ENCODE measurements around the gene ZBTB44. TPM values are rescaled to one million over a fixed set of nuclear protein-coding genes. Genes with fewer than 3 reads are reported as not detected.

The ZBTB44 gene
- total RNA-seq, 2 donors from 2014 or later, result 25.4 to 32.9 TPM

DNA sequence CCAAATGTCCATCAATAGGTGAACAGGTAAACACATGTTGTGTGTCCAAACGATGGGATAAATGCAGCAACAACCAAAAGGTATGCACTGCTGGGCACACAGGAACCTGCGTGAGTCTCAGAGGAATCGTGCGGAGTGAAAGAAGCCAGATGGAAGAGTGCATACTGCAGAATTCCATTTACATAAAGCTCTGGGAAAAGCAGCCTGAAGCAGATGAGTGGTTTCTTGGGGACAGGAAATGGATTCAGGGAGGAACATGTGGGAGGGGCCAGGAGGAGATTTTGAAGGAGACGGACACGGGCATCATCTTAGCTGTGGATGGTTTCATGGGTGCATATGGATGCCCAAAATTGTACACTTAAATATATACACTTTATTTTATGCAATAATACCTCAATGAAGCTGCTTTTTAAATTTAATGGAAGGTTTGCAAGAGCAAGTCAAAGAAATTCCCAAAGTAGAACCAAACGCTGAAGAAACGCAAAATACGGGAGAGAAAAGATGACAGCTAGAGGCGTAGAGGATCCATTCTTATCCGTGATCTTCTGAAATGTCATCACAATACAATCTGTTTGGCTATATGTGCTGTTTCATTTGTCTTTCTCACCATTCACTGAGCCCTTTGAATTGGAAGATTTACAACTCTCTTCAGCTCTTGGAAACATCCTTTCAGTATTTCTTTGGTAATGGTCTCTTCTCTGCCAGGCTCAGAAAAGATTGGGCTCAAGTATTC, 130.7 kb downstream of the ZBTB44 start:
- H3K27me3 ChIP-seq, result no peaks in the 10 kb centered on the region
- H3K4me1 ChIP-seq, result peaks cover 49% of the 10 kb centered on the region
- no peak overlapping the region for H3K27ac ChIP-seq
- no peaks in the 10 kb centered on the region for H3K9me3 ChIP-seq
- no peak overlapping the region for H3K4me3 ChIP-seq
- TF ChIP-seq POLR2A (IDR thresholded peaks at IDR 0.05), result no peak
- DNase-seq (no peak), ATAC-seq (no peak)
- WGBS, 2 donors, result 83 to 84% methylated on average over 11 of the region's 11 CpGs
- no peaks in the 10 kb centered on the region for H3K36me3 ChIP-seq (replicated peaks in 1 of 2; ENCODE audit: insufficient read depth in 1 of 2, low read depth in 2 of 2)
- intact Hi-C loops (cut with DNase I), result no loop called here

DNA sequence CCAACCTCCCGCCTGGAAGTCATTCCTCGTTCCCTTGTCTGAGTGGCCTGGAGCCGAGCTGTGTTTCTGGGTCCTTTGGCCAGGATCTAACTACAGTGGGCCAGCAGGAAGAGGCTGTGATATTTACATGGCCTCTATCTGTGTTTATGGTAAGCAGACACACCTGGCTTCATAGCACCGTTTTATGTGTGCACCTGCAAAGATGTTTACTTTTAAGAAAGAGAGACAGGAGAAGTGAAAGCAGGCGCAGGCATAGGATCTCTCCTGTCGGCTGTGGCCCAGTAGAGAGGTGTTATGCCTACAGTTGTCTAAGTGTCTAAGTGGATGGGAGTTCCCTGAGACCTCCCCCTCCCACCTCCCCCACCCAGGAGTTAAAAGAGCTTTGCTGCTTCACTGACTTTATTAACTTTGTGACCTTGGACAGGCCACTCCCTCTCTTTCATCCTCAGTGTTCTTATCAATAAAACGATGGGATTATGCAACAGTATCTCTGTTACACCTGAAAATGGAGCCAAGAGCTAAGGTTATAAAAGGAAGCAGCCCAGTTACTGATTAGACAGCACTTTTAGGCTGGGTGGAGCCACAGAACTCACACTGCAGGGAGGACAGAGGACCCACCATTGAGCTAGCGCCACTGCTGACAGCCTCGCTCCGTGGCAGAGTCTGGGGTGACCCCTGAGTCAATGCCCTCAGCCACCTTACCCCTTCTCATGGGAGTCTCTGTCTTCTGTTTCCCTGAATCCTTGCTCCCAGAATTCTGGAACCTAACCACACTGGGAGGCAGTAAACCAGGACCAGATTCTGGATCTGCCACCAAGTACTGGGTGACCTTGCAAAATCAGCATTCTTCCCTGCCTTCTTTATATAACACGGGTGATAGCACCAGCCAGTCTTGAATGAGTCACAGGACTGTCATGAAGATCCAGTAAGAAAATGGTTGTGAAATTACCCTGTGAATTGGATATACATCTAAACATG, 133.1 kb downstream of the ZBTB44 start:
- ATAC-seq, result peak; percentile 86
- peak overlapping the region; percentile 72 to 89 (median 84) for H3K27ac ChIP-seq
- no peaks in the 10 kb centered on the region for H3K9me3 ChIP-seq
- H3K4me1 ChIP-seq, result peaks cover 72% of the 10 kb centered on the region
- TF ChIP-seq, protein P1, sequence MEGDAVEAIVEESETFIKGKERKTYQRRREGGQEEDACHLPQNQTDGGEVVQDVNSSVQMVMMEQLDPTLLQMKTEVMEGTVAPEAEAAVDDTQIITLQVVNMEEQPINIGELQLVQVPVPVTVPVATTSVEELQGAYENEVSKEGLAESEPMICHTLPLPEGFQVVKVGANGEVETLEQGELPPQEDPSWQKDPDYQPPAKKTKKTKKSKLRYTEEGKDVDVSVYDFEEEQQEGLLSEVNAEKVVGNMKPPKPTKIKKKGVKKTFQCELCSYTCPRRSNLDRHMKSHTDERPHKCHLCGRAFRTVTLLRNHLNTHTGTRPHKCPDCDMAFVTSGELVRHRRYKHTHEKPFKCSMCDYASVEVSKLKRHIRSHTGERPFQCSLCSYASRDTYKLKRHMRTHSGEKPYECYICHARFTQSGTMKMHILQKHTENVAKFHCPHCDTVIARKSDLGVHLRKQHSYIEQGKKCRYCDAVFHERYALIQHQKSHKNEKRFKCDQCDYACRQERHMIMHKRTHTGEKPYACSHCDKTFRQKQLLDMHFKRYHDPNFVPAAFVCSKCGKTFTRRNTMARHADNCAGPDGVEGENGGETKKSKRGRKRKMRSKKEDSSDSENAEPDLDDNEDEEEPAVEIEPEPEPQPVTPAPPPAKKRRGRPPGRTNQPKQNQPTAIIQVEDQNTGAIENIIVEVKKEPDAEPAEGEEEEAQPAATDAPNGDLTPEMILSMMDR (IDR thresholded peaks at IDR 0.05), result no peak
- TF ChIP-seq POLR2A (IDR thresholded peaks at IDR 0.05), result peak in 2 of 3 donors; percentile 35 to 39
- intact Hi-C loops (cut with DNase I), result no loop called here
- no peaks in the 10 kb centered on the region for H3K27me3 ChIP-seq
- DNase-seq, result peak; percentile 61 to 85 (median 69)
- no peaks in the 10 kb centered on the region for H3K36me3 ChIP-seq (replicated peaks in 1 of 2; ENCODE audit: insufficient read depth in 1 of 2, low read depth in 2 of 2)
- H3K4me3 ChIP-seq, result no peak overlapping the region
- WGBS, 2 donors, result 6 to 12% methylated on average over 11 of the region's 11 CpGs

DNA sequence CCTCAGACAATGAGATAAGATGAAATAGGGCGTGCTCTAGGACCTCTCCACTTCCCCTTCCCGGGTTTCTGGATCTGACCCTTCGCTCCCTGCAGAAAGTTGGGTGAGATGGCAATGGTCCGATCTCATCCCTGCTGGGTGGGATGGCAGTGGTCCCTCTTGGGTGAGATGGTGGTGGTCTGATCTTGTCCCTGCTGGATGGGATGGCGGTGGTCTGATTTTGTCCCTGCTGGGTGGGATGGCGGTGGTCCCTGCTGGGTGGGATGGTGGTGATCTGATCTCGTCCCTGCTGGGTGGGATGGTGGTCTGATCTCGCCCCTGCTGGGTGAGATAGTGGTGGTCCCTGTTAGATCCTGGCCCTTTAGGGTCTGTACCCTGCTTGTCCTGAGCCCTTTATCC, 133.8 kb downstream of the ZBTB44 start:
- WGBS, 2 donors, result 63 to 70% methylated on average over 4 to 7 of the region's 8 CpGs
- no peak overlapping the region for H3K4me3 ChIP-seq

DNA sequence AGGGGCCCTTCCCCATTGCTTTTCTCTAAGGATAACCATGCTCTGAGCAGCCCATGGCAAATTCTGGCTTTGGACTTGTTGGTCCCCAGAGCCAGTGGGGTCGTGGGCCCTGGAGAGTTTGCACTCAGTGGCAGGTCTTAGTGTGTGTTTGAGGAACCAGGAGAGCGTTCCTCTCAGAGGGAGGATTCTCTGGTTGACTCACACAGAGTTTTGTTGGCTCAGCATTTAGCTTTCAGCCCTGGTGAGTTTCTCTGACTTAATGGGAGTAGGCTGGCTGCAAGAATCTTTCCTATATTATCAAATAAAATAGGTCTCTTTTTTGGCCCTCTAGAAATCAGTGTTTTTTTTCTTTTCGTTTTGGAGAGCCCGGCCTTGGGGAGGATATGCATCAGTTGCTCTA, 134.2 kb downstream of the ZBTB44 start:
- H3K27me3 ChIP-seq, result no peaks in the 10 kb centered on the region
- WGBS, 2 donors, result 36 to 40% methylated on average over 4 of the region's 4 CpGs
- H3K36me3 ChIP-seq (replicated peaks in 1 of 2; ENCODE audit: insufficient read depth in 1 of 2, low read depth in 2 of 2), result no peaks in the 10 kb centered on the region
- peaks cover 72% of the 10 kb centered on the region for H3K4me1 ChIP-seq
- intact Hi-C loops (cut with DNase I), result no loop called here
- TF ChIP-seq, protein P1 (IDR thresholded peaks at IDR 0.05), result no peak
- TF ChIP-seq POLR2A (IDR thresholded peaks at IDR 0.05), result no peak
- no peak overlapping the region for H3K4me3 ChIP-seq
- DNase-seq (peak in 1 of 4 donors; percentile 53), ATAC-seq (no peak)
- no peaks in the 10 kb centered on the region for H3K9me3 ChIP-seq
- H3K27ac ChIP-seq, result peak overlapping the region; percentile 46 to 89 (median 84)

More for the DNA sequence above, 133.8 kb downstream of the ZBTB44 start:
- DNase-seq (no peak), ATAC-seq (no peak)
- no peaks in the 10 kb centered on the region for H3K9me3 ChIP-seq
- intact Hi-C loops (cut with DNase I), result no loop called here
- H3K36me3 ChIP-seq (replicated peaks in 1 of 2; ENCODE audit: insufficient read depth in 1 of 2, low read depth in 2 of 2), result no peaks in the 10 kb centered on the region
- peak overlapping the region; percentile 72 to 89 (median 84) for H3K27ac ChIP-seq
- no peaks in the 10 kb centered on the region for H3K27me3 ChIP-seq
- TF ChIP-seq, protein P1 (IDR thresholded peaks at IDR 0.05), result no peak
- no peak for TF ChIP-seq POLR2A (IDR thresholded peaks at IDR 0.05)
- peaks cover 72% of the 10 kb centered on the region for H3K4me1 ChIP-seq

Data from body of pancreas (tissue), 4 donors.